OCI-LY7 (cell line): ENCODE results near the gene CLTCL1. TPM values are rescaled to one million over a fixed set of nuclear protein-coding genes. Genes with fewer than 3 reads are reported as not detected.

Experiments used
- BruUV-seq: library from RNA; stranded (reverse); fragments of 400-500 nt; replicated peaks from 2 replicates; lab custom pipeline; 2021; lab: Mats Ljungman, UMichigan
- CTCF ChIA-PET: fragments of 300-600 bp; sonication (Branson Sonifier 250); formaldehyde crosslinking; loops from one replicate; lab custom pipeline; 2022; ENCODE audit warnings: antibody characterized with exemption; ENCODE audit not compliant: unreplicated experiment; lab: Charles Lee
- POLR2A ChIA-PET: fragments of 300-600 bp; sonication (Branson Sonifier 250); formaldehyde crosslinking; loops from one replicate; lab custom pipeline; 2022; ENCODE audit warnings: antibody characterized with exemption; lab: Charles Lee
- DNase-seq: peaks from one replicate; pipeline ENCODE4 v3.0.0-alpha.2; 2015; ENCODE audit warnings: low spot score
- H2AFZ ChIP-seq: fragments of 200-600 bp; sonication (generic), shearing (Covaris generic); 2 replicates; pipeline ENCODE4 v1.6.1; 2014; ENCODE audit warnings: mild to moderate bottlenecking, antibody characterized with exemption, low read length, moderate library complexity
- H3K27ac ChIP-seq: fragments of 200-600 bp; sonication (generic); 2 replicates; pipeline ENCODE4 v1.5.1; 2014; ENCODE audit warnings: mixed run types, low read depth, mild to moderate bottlenecking, moderate library complexity, low read length, inconsistent platforms; ENCODE audit not compliant: poor library complexity, severe bottlenecking
- H3K36me3 ChIP-seq: fragments of 200-600 bp; sonication (generic); 2 replicates; pipeline ENCODE4 v1.6.1; 2014; ENCODE audit warnings: mild to moderate bottlenecking, antibody characterized with exemption, low read length, moderate library complexity, mixed read lengths; ENCODE audit not compliant: insufficient read depth
- H3K4me1 ChIP-seq: fragments of 200-600 bp; sonication (generic); 2 replicates; pipeline ENCODE4 v1.5.1; 2014; ENCODE audit warnings: mild to moderate bottlenecking, low read length; ENCODE audit not compliant: insufficient read depth, poor library complexity, severe bottlenecking
- H3K4me2 ChIP-seq: fragments of 200-600 bp; sonication (generic); 2 replicates; pipeline ENCODE4 v1.6.1; 2014; ENCODE audit warnings: mild to moderate bottlenecking, low read length
- H3K4me3 ChIP-seq: fragments of 200-600 bp; sonication (generic); 2 replicates; pipeline ENCODE4 v1.5.1; 2014; ENCODE audit warnings: mild to moderate bottlenecking, low read depth, low read length; ENCODE audit not compliant: poor library complexity, severe bottlenecking
- H3K79me2 ChIP-seq: fragments of 200-600 bp; sonication (generic); 2 replicates; pipeline ENCODE4 v1.6.1; 2016; ENCODE audit warnings: low read depth, mild to moderate bottlenecking, low read length, moderate library complexity, mixed read lengths; ENCODE audit not compliant: insufficient read depth
- H3K9me2 ChIP-seq: fragments of 200-600 bp; sonication (generic); 2 replicates; pipeline ENCODE4 v1.6.1; 2016; ENCODE audit warnings: mild to moderate bottlenecking, low read length, mixed read lengths; ENCODE audit not compliant: insufficient read depth
- H3K9me3 ChIP-seq: fragments of 200-600 bp; sonication (generic); 2 replicates; pipeline ENCODE4 v1.6.1; 2014; ENCODE audit warnings: mild to moderate bottlenecking, mixed run types, low read length, mixed read lengths
- H4K20me1 ChIP-seq: fragments of 200-600 bp; sonication (generic); 2 replicates; pipeline ENCODE4 v1.6.1; 2014; ENCODE audit warnings: mild to moderate bottlenecking, antibody characterized with exemption, low read length, moderate library complexity, mixed read lengths; ENCODE audit not compliant: insufficient read depth
- EZH2phosphoT487 ChIP-seq: fragments of 200-600 bp; sonication (generic); IDR thresholded peaks from 2 replicates; pipeline ENCODE4 v1.6.1; 2018; ENCODE audit warnings: low read depth, borderline replicate concordance, mild to moderate bottlenecking, mixed run types, antibody characterized with exemption, low read length, moderate library complexity, mixed read lengths
- intact Hi-C: fragments of 100-400 bp; cut with micrococcal nuclease; formaldehyde crosslinking; loops from one replicate; pipeline ENCODE4 v1.10.0; 2022; ENCODE audit not compliant: unreplicated experiment
- total RNA-seq, 2 experiments: library from RNA; depleted of rRNA in 1 of 2; stranded (reverse); fragments of >200 nt in 1 of 2; shearing (Covaris generic) in 1 of 2; gene quantifications; 2 replicates each; pipeline ENCODE4 v1.2.3, GENCODE V29; 2014 to 2022
- TF ChIP-seq, protein P1 (sequence below): fragments of 200-600 bp; sonication (generic); conservative IDR thresholded peaks from 2 replicates; pipeline ENCODE4 v1.5.1; 2014; ENCODE audit warnings: mild to moderate bottlenecking, antibody characterized with exemption, low read length, moderate library complexity, mixed read lengths

Gene CLTCL1
- total RNA-seq, 2 experiments from 2014 or later = 0.44 to 0.99 TPM

DNA sequence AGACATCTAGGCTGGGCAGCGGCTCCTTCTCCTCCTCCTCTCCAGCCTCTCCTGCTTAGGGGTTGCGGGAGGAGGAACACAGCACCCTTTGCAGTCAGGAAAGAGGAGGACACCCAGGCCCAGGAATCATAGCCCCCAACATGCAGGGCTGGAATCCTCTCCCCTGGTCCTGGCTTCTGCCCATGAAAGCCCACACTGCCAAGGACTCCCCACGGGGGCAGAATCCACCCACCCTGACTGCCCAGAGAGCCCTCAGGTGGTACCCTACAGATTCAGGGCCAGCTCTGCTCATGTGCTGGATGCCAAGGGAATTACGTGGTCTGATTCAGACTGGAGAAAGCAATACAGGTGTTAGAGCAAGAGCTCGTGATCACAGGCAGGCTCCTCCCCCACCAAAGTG is 151.5 kb downstream of the CLTCL1 start:
- Histone ChIP-seq H3K27ac (no peak overlapping the region), H3K9me2 (no peaks in the 10 kb centered on the region), H3K79me2 (peaks cover 13% of the 10 kb centered on the region; the same call in 1 of the 2 replicates), H2AFZ (no peak overlapping the region), H3K36me3 (peaks cover 56% of the 10 kb centered on the region), H4K20me1 (no peaks in the 10 kb centered on the region), H3K4me2 (no peak overlapping the region), H3K4me1 (peaks cover 9% of the 10 kb centered on the region), H3K9me3 (no peaks in the 10 kb centered on the region), H3K4me3 (no peak overlapping the region)
- CTCF ChIA-PET = no interaction called here
- POLR2A ChIA-PET = no interaction called here
- DNase-seq = no peak
- BruUV-seq = no TSS peak
- intact Hi-C loops = loop anchor here (10.0 kb wide), 1 partner anchor 295 kb away; the partner anchor contains the start of genes HIRA and MRPL40
- TF ChIP-seq, protein P1, sequence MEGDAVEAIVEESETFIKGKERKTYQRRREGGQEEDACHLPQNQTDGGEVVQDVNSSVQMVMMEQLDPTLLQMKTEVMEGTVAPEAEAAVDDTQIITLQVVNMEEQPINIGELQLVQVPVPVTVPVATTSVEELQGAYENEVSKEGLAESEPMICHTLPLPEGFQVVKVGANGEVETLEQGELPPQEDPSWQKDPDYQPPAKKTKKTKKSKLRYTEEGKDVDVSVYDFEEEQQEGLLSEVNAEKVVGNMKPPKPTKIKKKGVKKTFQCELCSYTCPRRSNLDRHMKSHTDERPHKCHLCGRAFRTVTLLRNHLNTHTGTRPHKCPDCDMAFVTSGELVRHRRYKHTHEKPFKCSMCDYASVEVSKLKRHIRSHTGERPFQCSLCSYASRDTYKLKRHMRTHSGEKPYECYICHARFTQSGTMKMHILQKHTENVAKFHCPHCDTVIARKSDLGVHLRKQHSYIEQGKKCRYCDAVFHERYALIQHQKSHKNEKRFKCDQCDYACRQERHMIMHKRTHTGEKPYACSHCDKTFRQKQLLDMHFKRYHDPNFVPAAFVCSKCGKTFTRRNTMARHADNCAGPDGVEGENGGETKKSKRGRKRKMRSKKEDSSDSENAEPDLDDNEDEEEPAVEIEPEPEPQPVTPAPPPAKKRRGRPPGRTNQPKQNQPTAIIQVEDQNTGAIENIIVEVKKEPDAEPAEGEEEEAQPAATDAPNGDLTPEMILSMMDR = no peak
- no peak for TF ChIP-seq EZH2phosphoT487

DNA sequence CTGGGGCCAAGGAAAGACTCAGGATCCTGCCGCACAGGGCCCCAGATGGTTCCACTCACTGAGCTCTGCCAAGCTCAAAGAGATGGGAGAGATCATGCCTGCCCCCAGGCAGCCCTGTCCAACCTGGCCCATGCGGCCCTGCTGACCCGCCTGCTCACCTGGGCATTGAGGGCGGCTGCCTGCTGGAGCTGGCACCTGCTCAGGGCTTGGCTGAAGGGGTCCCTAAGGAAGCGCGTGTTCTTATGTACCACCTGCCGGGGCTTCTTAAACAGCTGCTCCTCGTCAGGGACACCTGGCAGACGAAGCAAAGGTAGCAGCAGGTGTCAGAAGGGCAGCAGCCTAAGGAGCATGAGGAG is 152.5 kb downstream of the CLTCL1 start:
- no peaks in the 10 kb centered on the region for H3K9me2 ChIP-seq
- peaks cover 10% of the 10 kb centered on the region; the same call in 1 of the 2 replicates for H3K79me2 ChIP-seq
- intact Hi-C loops = no loop called here
- ChIA-PET CTCF (no interaction called here), POLR2A (no interaction called here)
- no peak for DNase-seq
- peaks cover 9% of the 10 kb centered on the region for H3K4me1 ChIP-seq
- no peaks in the 10 kb centered on the region for H3K9me3 ChIP-seq
- H3K36me3 ChIP-seq = peaks cover 62% of the 10 kb centered on the region
- TF ChIP-seq, protein P1 = no peak
- no peak for TF ChIP-seq EZH2phosphoT487
- no TSS peak for BruUV-seq
- H2AFZ ChIP-seq = no peak overlapping the region
- no peak overlapping the region for H3K4me3 ChIP-seq
- no peaks in the 10 kb centered on the region for H4K20me1 ChIP-seq
- H3K4me2 ChIP-seq = no peak overlapping the region
- no peak overlapping the region for H3K27ac ChIP-seq

- ChIA-PET POLR2A (no interaction called here), CTCF (no interaction called here)
- Histone ChIP-seq H3K4me1 (peaks cover 4% of the 10 kb centered on the region), H3K36me3 (peaks cover 68% of the 10 kb centered on the region), H3K27ac (no peak overlapping the region), H2AFZ (no peak overlapping the region), H3K4me3 (no peak overlapping the region), H3K9me3 (no peaks in the 10 kb centered on the region), H3K79me2 (peaks cover 4% of the 10 kb centered on the region; the same call in 1 of the 2 replicates), H4K20me1 (no peaks in the 10 kb centered on the region), H3K9me2 (no peaks in the 10 kb centered on the region), H3K4me2 (no peak overlapping the region)
- DNase-seq = no peak
- TF ChIP-seq EZH2phosphoT487 = no peak
- TF ChIP-seq, protein P1 = no peak
- no TSS peak for BruUV-seq
- intact Hi-C loops = no loop called here
These were observed 153.1 kb downstream of the CLTCL1 start for GRCh38 chr22:19138217-19139000.
